Measurements from ENCODE around the gene RASAL2.

GRCh38 chr1:178458203-178458602 is 364.3 kb downstream of the RASAL2 start:
- TF ChIP-seq, protein P1, sequence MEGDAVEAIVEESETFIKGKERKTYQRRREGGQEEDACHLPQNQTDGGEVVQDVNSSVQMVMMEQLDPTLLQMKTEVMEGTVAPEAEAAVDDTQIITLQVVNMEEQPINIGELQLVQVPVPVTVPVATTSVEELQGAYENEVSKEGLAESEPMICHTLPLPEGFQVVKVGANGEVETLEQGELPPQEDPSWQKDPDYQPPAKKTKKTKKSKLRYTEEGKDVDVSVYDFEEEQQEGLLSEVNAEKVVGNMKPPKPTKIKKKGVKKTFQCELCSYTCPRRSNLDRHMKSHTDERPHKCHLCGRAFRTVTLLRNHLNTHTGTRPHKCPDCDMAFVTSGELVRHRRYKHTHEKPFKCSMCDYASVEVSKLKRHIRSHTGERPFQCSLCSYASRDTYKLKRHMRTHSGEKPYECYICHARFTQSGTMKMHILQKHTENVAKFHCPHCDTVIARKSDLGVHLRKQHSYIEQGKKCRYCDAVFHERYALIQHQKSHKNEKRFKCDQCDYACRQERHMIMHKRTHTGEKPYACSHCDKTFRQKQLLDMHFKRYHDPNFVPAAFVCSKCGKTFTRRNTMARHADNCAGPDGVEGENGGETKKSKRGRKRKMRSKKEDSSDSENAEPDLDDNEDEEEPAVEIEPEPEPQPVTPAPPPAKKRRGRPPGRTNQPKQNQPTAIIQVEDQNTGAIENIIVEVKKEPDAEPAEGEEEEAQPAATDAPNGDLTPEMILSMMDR (conservative IDR thresholded peaks at IDR 0.05 in 1 of 2, IDR thresholded peaks at IDR 0.05 in 1 of 2; ENCODE audit: extremely low read depth in 1 of 2, insufficient read depth in 1 of 2, low read depth in 1 of 2, low read length in 2 of 2): no peak
- no peak for TF ChIP-seq EZH2 (IDR thresholded peaks at IDR 0.05; ENCODE audit: borderline replicate concordance, low read length)

Data from mammary epithelial cell (primary cell).